Measurements from ENCODE around the gene FES.

- TF ChIP-seq REST (IDR thresholded peaks at IDR 0.05) (no peak), CTCF (IDR thresholded peaks at IDR 0.05) (no peak), POLR2A (IDR thresholded peaks at IDR 0.05; ENCODE audit: low read length) (no peak), NFE2L2 (conservative IDR thresholded peaks at IDR 0.05; ENCODE audit: low read length) (no peak), JUNB (IDR thresholded peaks at IDR 0.05) (no peak), SMC3 (IDR thresholded peaks at IDR 0.05) (no peak), CEBPB (IDR thresholded peaks at IDR 0.05) (no peak), JUN (IDR thresholded peaks at IDR 0.05) (no peak), EP300 (IDR thresholded peaks at IDR 0.05) (no peak), GATA3 (IDR thresholded peaks at IDR 0.05; ENCODE audit: borderline replicate concordance) (no peak), RFX5 (IDR thresholded peaks at IDR 0.05) (no peak), MAX (IDR thresholded peaks at IDR 0.05) (no peak), TP53 (CRISPR knock-in tag; IDR thresholded peaks at IDR 0.05) (no peak), MAFK (IDR thresholded peaks at IDR 0.05; ENCODE audit: partially characterized antibody) (no peak)
Observed at GRCh38 chr15:90890839-90891238, 6.5 kb downstream of the FES start.
